GM21390 (cell line): ENCODE measurements around the gene ZSWIM6.

Source experiments
- ATAC-seq: cut with Tn5 transposase; IDR thresholded peaks from one replicate; pipeline ENCODE4 v1.9.1; 2021; ENCODE audit not compliant: unreplicated experiment

Gene ZSWIM6

GRCh38 chr5:61438298-61438970 is 106.4 kb downstream of the ZSWIM6 start:
- ATAC-seq: no peak

GRCh38 chr5:61440086-61440485 is 108.0 kb downstream of the ZSWIM6 start:
- no peak for ATAC-seq

GRCh38 chr5:61440596-61440995 is 108.5 kb downstream of the ZSWIM6 start:
- ATAC-seq: no peak

- no peak for ATAC-seq
Measured at GRCh38 chr5:61441742-61442141, 109.7 kb downstream of the ZSWIM6 start.

GRCh38 chr5:61447780-61448495 is 115.9 kb downstream of the ZSWIM6 start:
- no peak for ATAC-seq

GRCh38 chr5:61449804-61450492 is 117.9 kb downstream of the ZSWIM6 start:
- ATAC-seq: no peak

- ATAC-seq: no peak
Measured at GRCh38 chr5:61450493-61451279, 118.6 kb downstream of the ZSWIM6 start.

- ATAC-seq: no peak
Measured at GRCh38 chr5:61455179-61456006, 123.3 kb downstream of the ZSWIM6 start.

GRCh38 chr5:61460471-61460870 is 128.4 kb downstream of the ZSWIM6 start:
- ATAC-seq: no peak

- no peak for ATAC-seq
Measured at GRCh38 chr5:61461417-61461816, 129.4 kb downstream of the ZSWIM6 start.

GRCh38 chr5:61461926-61462325 is 129.9 kb downstream of the ZSWIM6 start:
- ATAC-seq: no peak

- ATAC-seq: no peak
Measured at GRCh38 chr5:61463596-61463995, 131.5 kb downstream of the ZSWIM6 start.

- ATAC-seq: no peak
Measured at GRCh38 chr5:61464512-61464911, 132.5 kb downstream of the ZSWIM6 start.

GRCh38 chr5:61465066-61465465 is 133.0 kb downstream of the ZSWIM6 start:
- ATAC-seq: no peak

GRCh38 chr5:61465496-61465895 is 133.4 kb downstream of the ZSWIM6 start:
- no peak for ATAC-seq

- ATAC-seq: no peak
Measured at GRCh38 chr5:61466017-61466416, 134.0 kb downstream of the ZSWIM6 start.

GRCh38 chr5:61467766-61468482 is 135.9 kb downstream of the ZSWIM6 start:
- no peak for ATAC-seq

GRCh38 chr5:61468483-61468865 is 136.4 kb downstream of the ZSWIM6 start:
- no peak for ATAC-seq

- ATAC-seq: no peak
Measured at GRCh38 chr5:61471352-61471751, 139.3 kb downstream of the ZSWIM6 start.
